ENCODE results near the gene ZNF773.

- no peak for TF ChIP-seq POLR2AphosphoS5 (IDR thresholded peaks at IDR 0.05; ENCODE audit: low read depth, low read length)
- no peak for TF ChIP-seq TAF1 (IDR thresholded peaks at IDR 0.05; ENCODE audit: borderline replicate concordance, insufficient read depth, low read length)
Observed at GRCh38 chr19:57473646-57474045, 26.1 kb upstream of the ZNF773 start.

Data from PFSK-1 (cell line).